ENCODE results near the gene EFCC1.

The EFCC1 gene

GRCh38 chr3:129027544-129027880, 26.4 kb downstream of the EFCC1 start:
- FAIRE-seq: no peak
- TF ChIP-seq TAF1 (IDR thresholded peaks at IDR 0.05; ENCODE audit: low read depth, low read length) (no peak), SPI1 (IDR thresholded peaks at IDR 0.05; ENCODE audit: low read depth, low read length) (no peak), POLR2AphosphoS5 (IDR thresholded peaks at IDR 0.05; ENCODE audit: low read depth, low read length) (no peak), POLR2A (IDR thresholded peaks at IDR 0.05; ENCODE audit: low read depth, low read length) (no peak), POU2F2 (IDR thresholded peaks at IDR 0.05; ENCODE audit: low read depth, low read length) (no peak), PAX5 (IDR thresholded peaks at IDR 0.05; ENCODE audit: insufficient read depth, low read length, severe bottlenecking) (no peak)

DNA sequence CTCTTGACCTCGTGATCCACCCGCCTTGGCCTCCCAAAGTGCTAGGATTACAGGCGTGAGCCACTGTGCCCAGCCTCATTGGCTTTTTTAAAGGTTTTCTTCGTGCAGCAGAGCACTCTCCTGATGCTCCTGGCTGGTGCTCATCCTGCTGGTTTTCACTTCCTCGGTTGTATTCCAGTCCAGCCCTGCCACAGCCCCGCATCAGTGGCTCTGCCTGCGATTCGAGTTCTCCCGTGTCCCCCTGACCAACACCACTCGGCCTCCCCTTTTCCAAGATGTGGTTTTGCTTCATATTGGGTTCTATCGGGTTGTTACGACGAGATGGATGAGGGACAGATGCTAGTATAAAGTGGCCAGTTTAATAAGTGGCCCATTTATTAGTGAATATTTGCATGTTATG, 27.8 kb downstream of the EFCC1 start:
- no peak for DNase-seq (ENCODE audit: insufficient read length, low spot score)
- FAIRE-seq: no peak
- TF ChIP-seq POLR2AphosphoS5 (IDR thresholded peaks at IDR 0.05; ENCODE audit: low read depth, low read length) (no peak), PAX5 (IDR thresholded peaks at IDR 0.05; ENCODE audit: insufficient read depth, low read length, severe bottlenecking) (no peak), POU2F2 (IDR thresholded peaks at IDR 0.05; ENCODE audit: low read depth, low read length) (no peak), SPI1 (IDR thresholded peaks at IDR 0.05; ENCODE audit: low read depth, low read length) (no peak), POLR2A (IDR thresholded peaks at IDR 0.05; ENCODE audit: low read depth, low read length) (no peak), TAF1 (IDR thresholded peaks at IDR 0.05; ENCODE audit: low read depth, low read length) (no peak)

More at GRCh38 chr3:129027544-129027880, 26.4 kb downstream of the EFCC1 start:
- DNase-seq (ENCODE audit: insufficient read length, low spot score): no peak

DNA sequence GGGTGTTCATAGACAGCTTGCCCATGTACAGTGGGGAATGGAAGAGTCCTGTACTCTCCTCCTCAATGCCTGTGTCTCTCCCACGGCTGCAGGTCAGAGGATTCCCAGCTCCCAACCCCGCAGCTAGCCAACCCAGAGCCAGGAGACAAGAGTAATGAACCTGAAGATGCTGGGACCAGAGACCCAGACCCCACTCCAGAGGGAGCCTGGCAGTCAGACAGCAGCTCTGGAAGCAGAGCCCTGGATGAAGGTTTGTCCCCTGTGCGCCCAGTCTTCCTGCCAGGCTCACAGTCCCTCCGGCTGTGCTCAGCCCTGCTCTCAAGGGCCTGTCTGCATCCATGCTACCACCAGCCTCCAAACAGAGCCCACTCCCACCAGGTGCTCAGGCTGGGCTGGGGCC, 29.5 kb downstream of the EFCC1 start:
- FAIRE-seq (no peak), DNase-seq (ENCODE audit: insufficient read length, low spot score) (no peak)
- TF ChIP-seq POLR2AphosphoS5 (IDR thresholded peaks at IDR 0.05; ENCODE audit: low read depth, low read length) (no peak), POLR2A (IDR thresholded peaks at IDR 0.05; ENCODE audit: low read depth, low read length) (no peak), TAF1 (IDR thresholded peaks at IDR 0.05; ENCODE audit: low read depth, low read length) (no peak), SPI1 (IDR thresholded peaks at IDR 0.05; ENCODE audit: low read depth, low read length) (no peak), PAX5 (IDR thresholded peaks at IDR 0.05; ENCODE audit: insufficient read depth, low read length, severe bottlenecking) (no peak), POU2F2 (IDR thresholded peaks at IDR 0.05; ENCODE audit: low read depth, low read length) (no peak)

DNA sequence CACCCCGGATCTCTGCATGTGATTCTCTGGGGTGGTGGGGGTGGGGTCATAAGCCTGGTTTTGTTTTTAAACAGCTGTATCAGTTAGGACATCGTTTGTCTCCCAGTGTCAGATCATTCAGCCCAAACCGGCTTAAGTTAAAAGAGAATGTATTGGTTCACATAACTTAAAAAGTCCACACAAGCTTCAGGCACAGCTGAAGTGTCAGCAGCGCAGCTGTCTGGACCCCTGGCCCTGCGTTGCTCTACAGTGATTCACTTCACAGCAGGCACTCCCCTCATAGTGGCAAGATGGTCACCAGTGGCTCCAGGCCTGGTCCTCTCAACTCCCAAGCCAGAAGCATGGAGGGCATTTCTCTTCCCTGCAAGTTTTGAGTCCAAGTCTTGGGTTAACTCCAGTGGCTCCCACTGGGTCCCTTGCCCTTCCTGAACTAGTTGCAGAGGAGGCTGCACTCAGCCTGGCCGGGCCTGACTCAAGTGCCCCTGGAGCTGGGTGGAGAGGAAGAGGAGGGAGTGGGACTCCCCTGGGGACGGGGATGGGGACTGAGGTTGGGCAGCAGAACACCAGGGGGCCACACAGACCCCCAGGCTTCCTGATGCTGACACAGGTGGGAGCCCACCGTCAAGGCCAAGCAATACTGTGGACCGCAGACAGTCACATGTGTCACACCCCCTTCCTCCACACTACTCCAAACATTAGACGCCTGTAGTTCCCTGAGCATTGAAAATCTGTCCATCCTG, 30.5 kb downstream of the EFCC1 start:
- DNase-seq (ENCODE audit: insufficient read length, low spot score) (no peak), FAIRE-seq (no peak)
- TF ChIP-seq POLR2AphosphoS5 (IDR thresholded peaks at IDR 0.05; ENCODE audit: low read depth, low read length) (no peak), PAX5 (IDR thresholded peaks at IDR 0.05; ENCODE audit: insufficient read depth, low read length, severe bottlenecking) (no peak), POU2F2 (IDR thresholded peaks at IDR 0.05; ENCODE audit: low read depth, low read length) (no peak), TAF1 (IDR thresholded peaks at IDR 0.05; ENCODE audit: low read depth, low read length) (no peak), POLR2A (IDR thresholded peaks at IDR 0.05; ENCODE audit: low read depth, low read length) (no peak), SPI1 (IDR thresholded peaks at IDR 0.05; ENCODE audit: low read depth, low read length) (no peak)

DNA sequence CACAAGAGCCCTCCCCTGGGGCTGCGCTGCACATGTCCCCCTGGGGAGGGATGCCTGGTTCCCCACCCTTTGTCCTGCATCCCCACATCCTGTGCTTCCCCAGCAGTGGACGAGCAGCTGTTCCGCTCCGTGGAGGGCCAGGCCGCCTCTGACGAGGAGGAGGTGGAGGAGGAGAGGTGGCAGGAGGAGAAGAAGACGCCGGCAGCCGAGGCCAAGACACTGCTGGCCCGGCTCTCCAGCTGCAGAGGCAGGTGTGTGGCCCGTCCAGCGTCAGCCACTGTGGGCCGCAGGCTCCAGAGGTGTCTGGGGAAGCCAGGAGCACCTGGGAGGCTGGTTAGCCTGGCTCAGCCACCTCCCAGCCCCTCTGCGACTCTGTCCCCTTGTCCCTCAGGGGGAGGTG, 31.6 kb downstream of the EFCC1 start:
- TF ChIP-seq PAX5 (IDR thresholded peaks at IDR 0.05; ENCODE audit: insufficient read depth, low read length, severe bottlenecking) (no peak), SPI1 (IDR thresholded peaks at IDR 0.05; ENCODE audit: low read depth, low read length) (no peak), POLR2A (IDR thresholded peaks at IDR 0.05; ENCODE audit: low read depth, low read length) (no peak), POLR2AphosphoS5 (IDR thresholded peaks at IDR 0.05; ENCODE audit: low read depth, low read length) (no peak), TAF1 (IDR thresholded peaks at IDR 0.05; ENCODE audit: low read depth, low read length) (no peak), POU2F2 (IDR thresholded peaks at IDR 0.05; ENCODE audit: low read depth, low read length) (no peak)
- DNase-seq (ENCODE audit: insufficient read length, low spot score): no peak
- FAIRE-seq: no peak

DNA sequence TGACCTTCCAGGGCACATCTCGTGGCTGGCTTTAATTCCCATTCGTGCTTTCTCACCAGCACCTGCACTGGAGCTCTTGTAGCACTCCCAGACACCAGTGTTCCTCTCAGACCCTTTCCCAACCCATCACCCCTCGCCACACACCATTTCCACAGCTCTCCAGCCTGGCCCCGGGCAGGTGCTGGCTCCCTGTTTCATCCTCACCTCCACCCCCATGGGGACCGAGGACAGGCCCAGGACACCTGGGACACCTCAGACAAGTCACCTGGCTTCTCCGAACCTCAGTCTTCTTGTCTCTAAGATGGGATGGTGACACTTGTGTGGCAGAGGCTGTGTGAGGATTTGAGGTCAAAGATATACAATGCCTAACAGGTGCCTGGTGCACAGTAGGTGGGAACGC, 32.0 kb downstream of the EFCC1 start:
- DNase-seq (ENCODE audit: insufficient read length, low spot score) (no peak), FAIRE-seq (no peak)
- TF ChIP-seq POLR2AphosphoS5 (IDR thresholded peaks at IDR 0.05; ENCODE audit: low read depth, low read length) (no peak), PAX5 (IDR thresholded peaks at IDR 0.05; ENCODE audit: insufficient read depth, low read length, severe bottlenecking) (no peak), POLR2A (IDR thresholded peaks at IDR 0.05; ENCODE audit: low read depth, low read length) (no peak), TAF1 (IDR thresholded peaks at IDR 0.05; ENCODE audit: low read depth, low read length) (no peak), POU2F2 (IDR thresholded peaks at IDR 0.05; ENCODE audit: low read depth, low read length) (no peak), SPI1 (IDR thresholded peaks at IDR 0.05; ENCODE audit: low read depth, low read length) (no peak)

DNA sequence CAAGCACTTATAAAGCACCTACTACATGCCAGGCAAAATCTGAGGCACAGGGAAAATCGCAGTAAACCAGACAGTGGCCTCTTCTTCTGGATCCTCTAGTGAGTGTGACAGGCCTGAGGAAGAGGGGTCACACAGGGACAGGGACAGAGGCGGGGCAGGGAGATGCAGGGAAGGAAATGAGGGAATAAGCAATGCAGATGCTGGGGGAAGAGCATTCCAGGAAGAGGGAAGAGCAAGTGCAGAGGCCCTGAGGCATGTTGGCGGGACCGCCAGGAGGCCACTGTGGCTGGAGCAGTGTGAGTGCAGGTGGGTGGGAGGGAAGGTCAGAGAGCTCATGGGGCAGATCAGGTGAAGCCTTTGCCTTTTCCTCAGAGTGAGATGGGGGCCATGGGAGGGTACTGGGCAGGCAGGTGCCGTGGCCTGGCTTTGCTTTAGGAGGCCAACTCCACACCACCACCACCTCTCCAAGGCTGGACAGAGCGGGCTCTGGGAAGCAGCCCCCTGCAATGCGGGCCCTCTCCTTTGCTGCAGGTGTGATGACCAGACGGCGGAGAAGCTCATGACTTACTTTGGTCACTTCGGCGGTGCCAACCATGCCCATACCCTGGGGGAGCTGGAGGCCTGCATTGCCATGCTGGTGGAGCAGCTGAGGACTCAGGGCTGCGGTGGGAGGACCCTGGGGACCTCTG, 32.7 kb downstream of the EFCC1 start:
- DNase-seq (ENCODE audit: insufficient read length, low spot score): no peak
- no peak for FAIRE-seq
- TF ChIP-seq PAX5 (IDR thresholded peaks at IDR 0.05; ENCODE audit: insufficient read depth, low read length, severe bottlenecking) (no peak), SPI1 (IDR thresholded peaks at IDR 0.05; ENCODE audit: low read depth, low read length) (no peak), POLR2A (IDR thresholded peaks at IDR 0.05; ENCODE audit: low read depth, low read length) (no peak), POLR2AphosphoS5 (IDR thresholded peaks at IDR 0.05; ENCODE audit: low read depth, low read length) (no peak)

- TF ChIP-seq POLR2AphosphoS5 (IDR thresholded peaks at IDR 0.05; ENCODE audit: low read depth, low read length): no peak
- TF ChIP-seq TAF1 (IDR thresholded peaks at IDR 0.05; ENCODE audit: low read depth, low read length): no peak
- no peak for TF ChIP-seq POU2F2 (IDR thresholded peaks at IDR 0.05; ENCODE audit: low read depth, low read length)
- TF ChIP-seq SPI1 (IDR thresholded peaks at IDR 0.05; ENCODE audit: low read depth, low read length): no peak
- no peak for DNase-seq (ENCODE audit: insufficient read length, low spot score)
- no peak for FAIRE-seq
These were observed 33.5 kb downstream of the EFCC1 start for GRCh38 chr3:129034642-129035041.

DNA sequence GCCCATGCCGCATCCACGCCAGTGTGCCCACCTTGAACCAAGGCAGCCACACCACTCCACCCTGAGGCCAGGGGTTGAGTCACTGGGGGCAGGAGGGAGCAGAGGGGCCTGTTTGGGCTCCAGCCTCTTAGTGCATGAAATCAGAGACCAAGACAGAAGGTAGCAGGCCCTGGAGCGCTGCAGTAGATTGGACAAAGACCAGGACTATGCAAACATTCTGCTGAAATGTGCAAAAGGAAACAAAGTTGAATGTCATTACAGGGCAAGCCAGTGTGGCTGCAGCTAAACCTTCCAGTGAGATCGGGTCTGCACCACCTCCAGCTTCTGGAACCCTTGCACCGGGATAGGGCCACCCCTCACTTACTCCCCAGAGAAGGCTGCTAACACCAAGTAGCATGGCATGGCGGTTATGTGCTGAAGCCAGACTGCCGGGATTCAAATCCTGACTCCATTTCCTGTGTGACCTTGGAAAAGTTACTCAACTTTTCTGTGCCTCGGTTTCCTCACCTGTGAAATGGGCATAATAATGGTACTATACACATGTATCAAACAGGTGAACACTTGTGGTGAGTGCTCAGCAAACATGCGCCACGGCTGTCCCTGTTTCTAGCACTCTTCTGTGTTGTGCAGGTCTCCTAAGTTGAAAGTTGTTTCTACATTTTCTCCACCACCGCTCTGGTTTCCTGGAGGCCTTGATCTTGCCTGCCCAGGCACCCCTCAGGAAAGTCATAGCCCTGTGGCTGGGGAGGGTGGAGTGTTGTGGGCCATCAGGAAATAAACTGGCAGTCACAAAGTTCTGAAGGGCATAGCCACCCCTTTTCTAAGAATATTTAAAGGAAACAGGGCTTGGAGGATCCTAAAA, 34.5 kb downstream of the EFCC1 start:
- TF ChIP-seq SPI1 (IDR thresholded peaks at IDR 0.05; ENCODE audit: low read depth, low read length) (no peak), POLR2A (IDR thresholded peaks at IDR 0.05; ENCODE audit: low read depth, low read length) (no peak), POU2F2 (IDR thresholded peaks at IDR 0.05; ENCODE audit: low read depth, low read length) (no peak), POLR2AphosphoS5 (IDR thresholded peaks at IDR 0.05; ENCODE audit: low read depth, low read length) (no peak), PAX5 (IDR thresholded peaks at IDR 0.05; ENCODE audit: insufficient read depth, low read length, severe bottlenecking) (no peak), TAF1 (IDR thresholded peaks at IDR 0.05; ENCODE audit: low read depth, low read length) (no peak)
- FAIRE-seq (no peak), DNase-seq (ENCODE audit: insufficient read length, low spot score) (no peak)
